Upper lobe of left lung (tissue), 4 donors: Measurements from ENCODE around the gene PIR.

ENCODE experiments used
- EP300 ChIP-seq, 4 donors: sonication (generic); formaldehyde crosslinking; IDR thresholded peaks; one replicate each; pipeline ENCODE4 v1.5.1; 2017; ENCODE audit warnings: antibody characterized with exemption in 4 of 4, control low read depth in 2 of 4
- POLR2A ChIP-seq, 4 donors: fragments of 450-650 bp; IDR thresholded peaks; one replicate each; pipeline ENCODE4 v1.5.1; 2016 to 2017; ENCODE audit warnings: antibody characterized with exemption in 4 of 4, mild to moderate bottlenecking in 2 of 4
- POLR2AphosphoS5 ChIP-seq, 2 donors: sonication (generic); formaldehyde crosslinking; IDR thresholded peaks; one replicate each; pipeline ENCODE4 v1.5.1; 2017; ENCODE audit warnings: antibody characterized with exemption in 2 of 2
- TF ChIP-seq, protein P1 (sequence below), 6 experiments: fragments of 450-650 bp in 4 of 6; fragments of 200-600 bp in 2 of 6; sonication (generic) in 2 of 6; IDR thresholded peaks; one replicate each; pipeline ENCODE4 v1.5.1; 2016 to 2019; ENCODE audit warnings: antibody characterized with exemption in 6 of 6

DNA sequence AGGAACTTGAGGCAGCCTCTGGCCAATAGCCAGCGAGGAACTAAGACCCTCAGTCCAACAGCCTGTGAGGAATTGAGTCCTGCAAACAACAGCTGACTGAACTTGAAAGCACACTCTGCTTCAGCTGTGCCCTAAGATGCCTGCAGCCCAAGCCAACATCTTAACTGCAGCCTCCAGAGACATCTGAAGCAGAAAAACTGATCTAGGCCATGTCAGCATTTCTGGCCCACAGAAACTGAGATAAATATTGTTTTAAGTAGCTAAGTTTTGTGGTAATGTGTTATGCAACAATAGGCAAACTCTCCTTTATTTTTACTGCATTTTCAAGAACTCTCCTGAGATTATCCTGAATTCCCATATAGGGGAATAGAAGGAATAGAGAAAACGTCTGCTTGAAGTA is 133.4 kb downstream of the PIR start:
- TF ChIP-seq, protein P1, sequence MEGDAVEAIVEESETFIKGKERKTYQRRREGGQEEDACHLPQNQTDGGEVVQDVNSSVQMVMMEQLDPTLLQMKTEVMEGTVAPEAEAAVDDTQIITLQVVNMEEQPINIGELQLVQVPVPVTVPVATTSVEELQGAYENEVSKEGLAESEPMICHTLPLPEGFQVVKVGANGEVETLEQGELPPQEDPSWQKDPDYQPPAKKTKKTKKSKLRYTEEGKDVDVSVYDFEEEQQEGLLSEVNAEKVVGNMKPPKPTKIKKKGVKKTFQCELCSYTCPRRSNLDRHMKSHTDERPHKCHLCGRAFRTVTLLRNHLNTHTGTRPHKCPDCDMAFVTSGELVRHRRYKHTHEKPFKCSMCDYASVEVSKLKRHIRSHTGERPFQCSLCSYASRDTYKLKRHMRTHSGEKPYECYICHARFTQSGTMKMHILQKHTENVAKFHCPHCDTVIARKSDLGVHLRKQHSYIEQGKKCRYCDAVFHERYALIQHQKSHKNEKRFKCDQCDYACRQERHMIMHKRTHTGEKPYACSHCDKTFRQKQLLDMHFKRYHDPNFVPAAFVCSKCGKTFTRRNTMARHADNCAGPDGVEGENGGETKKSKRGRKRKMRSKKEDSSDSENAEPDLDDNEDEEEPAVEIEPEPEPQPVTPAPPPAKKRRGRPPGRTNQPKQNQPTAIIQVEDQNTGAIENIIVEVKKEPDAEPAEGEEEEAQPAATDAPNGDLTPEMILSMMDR (IDR thresholded peaks at IDR 0.05) = no peak
- TF ChIP-seq POLR2A (IDR thresholded peaks at IDR 0.05) (no peak), POLR2AphosphoS5 (IDR thresholded peaks at IDR 0.05) (no peak), EP300 (IDR thresholded peaks at IDR 0.05) (no peak)
